IMR-90 (cell line): Measurements from ENCODE around the gene NPM1. TPM values are rescaled to one million over a fixed set of nuclear protein-coding genes. Genes with fewer than 3 reads are reported as not detected.

Experiments
- ATAC-seq: fragments of 200-7000 bp; cut with Tn5 transposase; 2 replicates; pipeline ENCODE4 v1.9.1; 2020; ENCODE audit warnings: low read depth, mild to moderate bottlenecking, moderate library complexity
- BruUV-seq: library from RNA; stranded (reverse); fragments of 400-500 nt; replicated peaks from 2 replicates; lab custom pipeline; 2021; lab: Mats Ljungman, UMichigan
- CTCF ChIA-PET: fragments of 300-600 bp; formaldehyde crosslinking; extraction: SDS; loops from one replicate; lab custom pipeline; 2021; ENCODE audit warnings: antibody characterized with exemption; lab: Yijun Ruan, JAX
- POLR2A ChIA-PET: fragments of 300-600 bp; sonication (Branson Sonifier 250); formaldehyde crosslinking; loops from one replicate; lab custom pipeline; 2022; ENCODE audit warnings: antibody characterized with exemption; ENCODE audit not compliant: unreplicated experiment; lab: Charles Lee
- DNase-seq: peaks from one replicate; pipeline ENCODE4 v3.0.0; 2013
- H2AFZ ChIP-seq: replicated peaks from 2 replicates; pipeline ENCODE3; 2013; ENCODE audit warnings: low read length, mild to moderate bottlenecking; ENCODE audit not compliant: poor library complexity
- H2AK5ac ChIP-seq: 2 replicates; pipeline ENCODE4 v1.6.1; 2013; ENCODE audit warnings: low read depth, low read length, inconsistent platforms
- H2AK9ac ChIP-seq: replicated peaks from 2 replicates; pipeline ENCODE3; 2013; ENCODE audit warnings: mild to moderate bottlenecking, low read depth, low read length, moderate library complexity; ENCODE audit not compliant: poor library complexity
- H2BK120ac ChIP-seq: 2 replicates; pipeline ENCODE4 v1.6.1; 2013; ENCODE audit warnings: low read depth, low read length, inconsistent platforms
- H2BK15ac ChIP-seq: 3 replicates; pipeline ENCODE4 v1.6.1; 2013; ENCODE audit warnings: low read depth, low read length, inconsistent platforms
- H2BK20ac ChIP-seq: 2 replicates; pipeline ENCODE4 v1.6.1; 2013; ENCODE audit warnings: low read depth, mild to moderate bottlenecking, inconsistent platforms, low read length, moderate library complexity
- H2BK5ac ChIP-seq: 2 replicates; pipeline ENCODE4 v1.6.1; 2013; ENCODE audit warnings: mild to moderate bottlenecking, low read depth, low read length, inconsistent platforms; ENCODE audit not compliant: poor library complexity, severe bottlenecking
- H3K14ac ChIP-seq: replicated peaks from 2 replicates; pipeline ENCODE4 v1.6.1; 2013; ENCODE audit warnings: low read depth, low read length, inconsistent platforms
- H3K18ac ChIP-seq: 2 replicates; pipeline ENCODE4 v1.6.1; 2013; ENCODE audit warnings: low read depth, low read length, control low read depth
- H3K23ac ChIP-seq: 2 replicates; pipeline ENCODE4 v1.6.1; 2013; ENCODE audit warnings: low read depth, low read length, inconsistent platforms
- H3K27ac ChIP-seq: 2 replicates; pipeline ENCODE4 v1.5.1; 2013; ENCODE audit warnings: mild to moderate bottlenecking, control low read depth, low read length; ENCODE audit not compliant: insufficient read depth
- H3K27me3 ChIP-seq: 2 replicates; pipeline ENCODE4 v1.6.1; 2013; ENCODE audit warnings: low read length; ENCODE audit not compliant: control insufficient read depth, insufficient read depth
- H3K36me3 ChIP-seq: 2 replicates; pipeline ENCODE4 v1.6.1; 2013; ENCODE audit warnings: low read length, mixed read lengths; ENCODE audit not compliant: control insufficient read depth, insufficient read depth
- H3K4ac ChIP-seq: 2 replicates; pipeline ENCODE4 v1.6.1; 2013; ENCODE audit warnings: low read depth, low read length, inconsistent platforms
- H3K4me1 ChIP-seq: 2 replicates; pipeline ENCODE4 v1.6.1; 2013; ENCODE audit warnings: low read length, mixed read lengths; ENCODE audit not compliant: control insufficient read depth, insufficient read depth
- H3K4me2 ChIP-seq: 2 replicates; pipeline ENCODE4 v1.6.1; 2013; ENCODE audit warnings: low read depth, mild to moderate bottlenecking, control low read depth, low read length, moderate library complexity
- H3K4me3 ChIP-seq: 2 replicates; pipeline ENCODE4 v1.5.1; 2013; ENCODE audit warnings: low read depth, mild to moderate bottlenecking, control low read depth, low read length, moderate library complexity; ENCODE audit not compliant: insufficient read depth
- H3K56ac ChIP-seq: 2 replicates; pipeline ENCODE4 v1.6.1; 2013; ENCODE audit warnings: low read length, inconsistent platforms; ENCODE audit not compliant: insufficient read depth; ENCODE audit errors: extremely low read depth
- H3K79me1 ChIP-seq, 2 experiments: 2 replicates each; pipeline ENCODE4 v1.6.1; 2013; ENCODE audit warnings: low read length in 2 of 2, inconsistent platforms in 1 of 2, low read depth in 1 of 2
- H3K9ac ChIP-seq: 2 replicates; pipeline ENCODE4 v1.6.1; 2013; ENCODE audit warnings: low read depth, low read length, control low read depth
- H3K9me1 ChIP-seq: 2 replicates; pipeline ENCODE4 v1.6.1; 2013; ENCODE audit warnings: low read length, inconsistent platforms; ENCODE audit not compliant: insufficient read depth
- H3K9me3 ChIP-seq: 2 replicates; pipeline ENCODE4 v1.6.1; 2013; ENCODE audit warnings: low read length; ENCODE audit not compliant: control insufficient read depth, insufficient read depth
- H4K20me1 ChIP-seq: 2 replicates; pipeline ENCODE4 v1.6.1; 2013; ENCODE audit warnings: low read length, inconsistent platforms; ENCODE audit not compliant: insufficient read depth
- H4K5ac ChIP-seq: 2 replicates; pipeline ENCODE4 v1.6.1; 2013; ENCODE audit warnings: mild to moderate bottlenecking, low read depth, low read length, control low read depth
- H4K8ac ChIP-seq, 2 experiments: 2 replicates each; pipeline ENCODE4 v1.6.1; 2013; ENCODE audit warnings: low read depth in 2 of 2, low read length in 2 of 2, control low read depth in 1 of 2, inconsistent platforms in 1 of 2
- H4K91ac ChIP-seq: 2 replicates; pipeline ENCODE4 v1.6.1; 2013; ENCODE audit warnings: low read depth, low read length, inconsistent platforms; ENCODE audit not compliant: insufficient read depth
- BHLHE40 ChIP-seq: fragments of 150-350 bp; IDR thresholded peaks from 2 replicates; pipeline ENCODE4 v1.6.1; 2016; ENCODE audit warnings: mild to moderate bottlenecking, low read depth, low read length
- CEBPB ChIP-seq: IDR thresholded peaks from 2 replicates; pipeline ENCODE4 v1.6.1; 2012; ENCODE audit warnings: low read depth, low read length, improper control_type of control experiment
- CHD1 ChIP-seq: IDR thresholded peaks from 2 replicates; pipeline ENCODE4 v1.6.1; 2012; ENCODE audit warnings: low read depth, low read length, improper control_type of control experiment
- CTCF ChIP-seq: conservative IDR thresholded peaks from 2 replicates; pipeline ENCODE4 v1.5.1; 2012; ENCODE audit warnings: mild to moderate bottlenecking, low read depth, low read length, improper control_type of control experiment
- ELK1 ChIP-seq: fragments of 150-350 bp; IDR thresholded peaks from 2 replicates; pipeline ENCODE4 v1.6.1; 2016; ENCODE audit warnings: low read depth, mild to moderate bottlenecking, low read length, moderate library complexity, borderline replicate concordance
- FOS ChIP-seq: fragments of 150-350 bp; IDR thresholded peaks from 2 replicates; pipeline ENCODE4 v1.6.1; 2016; ENCODE audit warnings: low read depth, low read length
- MAFK ChIP-seq: IDR thresholded peaks from 2 replicates; pipeline ENCODE4 v1.6.1; 2012; ENCODE audit warnings: low read depth, low read length, improper control_type of control experiment
- MAZ ChIP-seq: IDR thresholded peaks from 2 replicates; pipeline ENCODE4 v1.6.1; 2012; ENCODE audit warnings: low read depth, mild to moderate bottlenecking, low read length, improper control_type of control experiment, moderate library complexity, borderline replicate concordance
- MXI1 ChIP-seq: IDR thresholded peaks from 2 replicates; pipeline ENCODE4 v1.6.1; 2012; ENCODE audit warnings: low read depth, mild to moderate bottlenecking, low read length, moderate library complexity, borderline replicate concordance
- NFE2L2 ChIP-seq: fragments of 150-350 bp; IDR thresholded peaks from 2 replicates; pipeline ENCODE4 v1.6.1; 2016; ENCODE audit warnings: low read depth, mild to moderate bottlenecking, low read length
- POLR2A ChIP-seq: IDR thresholded peaks from 2 replicates; pipeline ENCODE4 v1.6.1; 2012; ENCODE audit warnings: mild to moderate bottlenecking, low read depth, low read length
- RAD21 ChIP-seq: IDR thresholded peaks from 2 replicates; pipeline ENCODE4 v1.6.1; 2012; ENCODE audit warnings: low read length, improper control_type of control experiment
- RCOR1 ChIP-seq: IDR thresholded peaks from 2 replicates; pipeline ENCODE4 v1.6.1; 2012; ENCODE audit warnings: mild to moderate bottlenecking, low read length, improper control_type of control experiment; ENCODE audit not compliant: insufficient replicate concordance
- RFX5 ChIP-seq: IDR thresholded peaks from 2 replicates; pipeline ENCODE4 v1.8.0; 2012; ENCODE audit warnings: low read depth, mild to moderate bottlenecking, low read length, moderate library complexity
- SMC3 ChIP-seq: fragments of 150-350 bp; IDR thresholded peaks from 2 replicates; pipeline ENCODE4 v1.6.1; 2016; ENCODE audit warnings: low read depth, mild to moderate bottlenecking, antibody characterized with exemption, low read length, moderate library complexity
- USF2 ChIP-seq: fragments of 150-350 bp; IDR thresholded peaks from 2 replicates; pipeline ENCODE4 v1.6.1; 2017; ENCODE audit warnings: mild to moderate bottlenecking, antibody characterized with exemption, low read length, low read depth
- WGBS, 2 experiments: methylation state at CpG; one replicate each; pipeline versions ENCODE4 v1.1.5 to v1.1.7; 2013; ENCODE audit warnings: missing lambda C conversion rate in 2 of 2; ENCODE audit not compliant: insufficient read length in 1 of 2; ENCODE audit errors: extremely low coverage in 2 of 2; 5-methylcytosine and 5-hydroxymethylcytosine counted together
- dilution Hi-C: fragments of 300-500 bp; cut with HindIII; formaldehyde crosslinking; loops from one replicate; pipeline ENCODE4 v1.14.3; 2018; ENCODE audit warnings: low sequenced_read_pairs; ENCODE audit not compliant: unreplicated experiment
- in situ Hi-C: fragments of 300-500 bp; cut with MboI; formaldehyde crosslinking; loops from 3 replicates; pipeline ENCODE4 v1.14.3; 2019; ENCODE audit warnings: low sequenced_read_pairs, inconsistent platforms, mixed read lengths
- intact Hi-C: fragments of 100-400 bp; cut with micrococcal nuclease; formaldehyde crosslinking; loops from 2 replicates; pipeline ENCODE4 v1.10.0; 2022
- polyA plus RNA-seq, 3 experiments: library from polyadenylated mRNA; depleted of rRNA; stranded (reverse); fragments of >200 nt; gene quantifications; 2 replicates each; pipeline ENCODE4 v1.2.3, GENCODE V29; 2012; ENCODE audit warnings: low replicate concordance in 1 of 3
- total RNA-seq: library from RNA; depleted of rRNA; stranded (reverse); fragments of >200 nt; gene quantifications from 2 replicates; pipeline ENCODE4 v1.2.3, GENCODE V29; 2012

NPM1 gene
- total and polyA plus RNA-seq, 2 of the 4 experiments (the other 2 are of a cell fraction), result 856 to 929 TPM

GRCh38 chr5:171351536-171352073, 36.0 kb upstream of the NPM1 start:
- H2BK120ac ChIP-seq, result no peak overlapping the region
- BruUV-seq, result no TSS peak
- no peak overlapping the region for H2BK20ac ChIP-seq
- no peak overlapping the region for H3K27ac ChIP-seq
- dilution Hi-C loops (no loop called here), in situ Hi-C loops (no loop called here), intact Hi-C loops (no loop called here)
- POLR2A ChIA-PET, result no interaction called here
- H2AK9ac ChIP-seq, result no peak overlapping the region
- no peak overlapping the region for H3K23ac ChIP-seq
- H2AFZ ChIP-seq, result no peak overlapping the region
- H4K8ac ChIP-seq, result no peak overlapping the region
- H3K9me1 ChIP-seq, result no peaks in the 10 kb centered on the region
- H3K79me1 ChIP-seq, result no peaks in the 10 kb centered on the region
- H3K4me1 ChIP-seq, result no peaks in the 10 kb centered on the region
- no peak overlapping the region for H4K5ac ChIP-seq
- H3K36me3 ChIP-seq, result no peaks in the 10 kb centered on the region
- H2BK15ac ChIP-seq, result no peak overlapping the region
- H3K56ac ChIP-seq, result no peak overlapping the region
- no peak overlapping the region for H3K4me3 ChIP-seq
- no peak overlapping the region for H3K9ac ChIP-seq
- TF ChIP-seq POLR2A (no peak), NFE2L2 (no peak), SMC3 (no peak), ELK1 (no peak), MAFK (no peak), USF2 (no peak), CTCF (no peak), FOS (no peak), MAZ (no peak), RCOR1 (no peak), CHD1 (no peak), RAD21 (no peak), RFX5 (no peak), MXI1 (no peak), CEBPB (no peak), BHLHE40 (no peak)
- ATAC-seq (no peak), DNase-seq (no peak)
- WGBS, 2 experiments, result 92% methylated on average over 2 of the region's 7 CpGs; no CpG with 5 or more reads in 1 of the 2 experiments
- H4K20me1 ChIP-seq, result no peaks in the 10 kb centered on the region
- H3K4ac ChIP-seq, result no peak overlapping the region
- no peak overlapping the region for H3K18ac ChIP-seq
- H2BK5ac ChIP-seq, result no peak overlapping the region
- no peak overlapping the region for H3K14ac ChIP-seq
- H3K4me2 ChIP-seq, result no peak overlapping the region
- H3K27me3 ChIP-seq, result peaks cover 2% of the 10 kb centered on the region; the same call in 1 of the 2 replicates
- CTCF ChIA-PET, result interaction anchor here (0.6 to 3.0 kb wide), 4 partner anchors 9 to 176 kb away, joined by 3 to 10 read pairs (median 4); no protein-coding TSS in a partner anchor
- no peak overlapping the region for H4K91ac ChIP-seq
- no peaks in the 10 kb centered on the region for H3K9me3 ChIP-seq
- H2AK5ac ChIP-seq, result no peak overlapping the region
